OCI-LY1 (cell line): Measurements from ENCODE around the gene MGME1.
A peak's percentile ranks its signal among the peaks of the same experiment; 100 is the strongest.

ENCODE experiments used
- H2AFZ ChIP-seq: fragments of 200-600 bp; sonication (generic), shearing (Covaris generic); 2 replicates; pipeline ENCODE4 v1.6.0; 2014; ENCODE audit warnings: antibody characterized with exemption, mild to moderate bottlenecking, low read length
- H3F3A ChIP-seq: fragments of 200-600 bp; sonication (generic), shearing (Covaris generic); 2 replicates; pipeline ENCODE4 v1.6.0; 2014; ENCODE audit warnings: mild to moderate bottlenecking, antibody characterized with exemption, low read length, moderate library complexity; ENCODE audit not compliant: insufficient read depth
- H3K27ac ChIP-seq: fragments of 200-600 bp; sonication (generic); 2 replicates; pipeline ENCODE4 v1.5.1; 2014; ENCODE audit warnings: low read length, mixed run types, mild to moderate bottlenecking, low read depth; ENCODE audit not compliant: poor library complexity, severe bottlenecking
- H3K27me3 ChIP-seq: fragments of 200-600 bp; sonication (generic); 2 replicates; pipeline ENCODE4 v1.6.0; 2014; ENCODE audit warnings: antibody characterized with exemption, mild to moderate bottlenecking, low read length, moderate library complexity; ENCODE audit not compliant: insufficient read depth
- H3K36me3 ChIP-seq: fragments of 200-600 bp; sonication (generic); 2 replicates; pipeline ENCODE4 v1.6.1; 2014; ENCODE audit warnings: mild to moderate bottlenecking, antibody characterized with exemption, low read length, moderate library complexity, mixed read lengths; ENCODE audit not compliant: insufficient read depth
- H3K4me1 ChIP-seq: fragments of 200-600 bp; sonication (generic); 2 replicates; pipeline ENCODE4 v1.5.1; 2014; ENCODE audit warnings: mild to moderate bottlenecking, low read length, moderate library complexity; ENCODE audit not compliant: insufficient read depth, severe bottlenecking
- H3K4me2 ChIP-seq: fragments of 200-600 bp; sonication (generic), shearing (Covaris generic); 2 replicates; pipeline ENCODE4 v1.6.1; 2014; ENCODE audit warnings: low read length
- H3K4me3 ChIP-seq: fragments of 200-600 bp; sonication (generic); 2 replicates; pipeline ENCODE4 v1.5.1; 2014; ENCODE audit warnings: low read length, low read depth, mild to moderate bottlenecking, mixed read lengths; ENCODE audit not compliant: poor library complexity, severe bottlenecking
- H3K79me2 ChIP-seq: fragments of 200-600 bp; shearing (Covaris generic); 2 replicates; pipeline ENCODE4 v1.6.1; 2016; ENCODE audit warnings: mixed run types, low read length, mixed read lengths; ENCODE audit not compliant: insufficient read depth
- H3K9ac ChIP-seq: fragments of 200-600 bp; sonication (generic), shearing (Covaris generic); 2 replicates; pipeline ENCODE4 v1.6.1; 2014; ENCODE audit warnings: mild to moderate bottlenecking, low read length, mixed read lengths
- H3K9me2 ChIP-seq: fragments of 200-600 bp; sonication (generic), shearing (Covaris generic); 2 replicates; pipeline ENCODE4 v1.6.1; 2014; ENCODE audit warnings: low read depth, mild to moderate bottlenecking, low read length, mixed read lengths
- H3K9me3 ChIP-seq: fragments of 200-600 bp; shearing (Covaris generic); 2 replicates; pipeline ENCODE4 v1.6.1; 2014; ENCODE audit warnings: low read length, mixed read lengths
- H4K20me1 ChIP-seq: fragments of 200-600 bp; sonication (generic), shearing (Covaris generic); 2 replicates; pipeline ENCODE4 v1.6.0; 2016; ENCODE audit warnings: mild to moderate bottlenecking, low read length; ENCODE audit not compliant: insufficient read depth
- EZH2 ChIP-seq: fragments of 200-600 bp; sonication (generic), shearing (Covaris generic); IDR thresholded peaks from 2 replicates; pipeline ENCODE4 v1.8.0; 2017; ENCODE audit warnings: borderline replicate concordance, mixed run types, mild to moderate bottlenecking, antibody characterized with exemption, low read length, moderate library complexity, mixed read lengths
- TF ChIP-seq, protein P1 (sequence below): fragments of 200-600 bp; sonication (generic), shearing (Covaris generic); IDR thresholded peaks from 2 replicates; pipeline ENCODE4 v1.5.1; 2017; ENCODE audit warnings: mild to moderate bottlenecking, antibody characterized with exemption, low read length, moderate library complexity, mixed read lengths

MGME1 gene

GRCh38 chr20:17939622-17940223 lies 29.1 kb upstream of the MGME1 start:
- H3K36me3 ChIP-seq: peaks cover 46% of the 10 kb centered on the region
- no peak overlapping the region for H3K4me2 ChIP-seq
- no peaks in the 10 kb centered on the region for H4K20me1 ChIP-seq
- H3F3A ChIP-seq: no peaks in the 10 kb centered on the region
- no peak overlapping the region for H3K4me3 ChIP-seq
- H3K27me3 ChIP-seq: no peaks in the 10 kb centered on the region
- H3K27ac ChIP-seq: peak overlapping the region; percentile 42
- H3K9me3 ChIP-seq: no peaks in the 10 kb centered on the region
- no peak for TF ChIP-seq EZH2
- TF ChIP-seq, protein P1, sequence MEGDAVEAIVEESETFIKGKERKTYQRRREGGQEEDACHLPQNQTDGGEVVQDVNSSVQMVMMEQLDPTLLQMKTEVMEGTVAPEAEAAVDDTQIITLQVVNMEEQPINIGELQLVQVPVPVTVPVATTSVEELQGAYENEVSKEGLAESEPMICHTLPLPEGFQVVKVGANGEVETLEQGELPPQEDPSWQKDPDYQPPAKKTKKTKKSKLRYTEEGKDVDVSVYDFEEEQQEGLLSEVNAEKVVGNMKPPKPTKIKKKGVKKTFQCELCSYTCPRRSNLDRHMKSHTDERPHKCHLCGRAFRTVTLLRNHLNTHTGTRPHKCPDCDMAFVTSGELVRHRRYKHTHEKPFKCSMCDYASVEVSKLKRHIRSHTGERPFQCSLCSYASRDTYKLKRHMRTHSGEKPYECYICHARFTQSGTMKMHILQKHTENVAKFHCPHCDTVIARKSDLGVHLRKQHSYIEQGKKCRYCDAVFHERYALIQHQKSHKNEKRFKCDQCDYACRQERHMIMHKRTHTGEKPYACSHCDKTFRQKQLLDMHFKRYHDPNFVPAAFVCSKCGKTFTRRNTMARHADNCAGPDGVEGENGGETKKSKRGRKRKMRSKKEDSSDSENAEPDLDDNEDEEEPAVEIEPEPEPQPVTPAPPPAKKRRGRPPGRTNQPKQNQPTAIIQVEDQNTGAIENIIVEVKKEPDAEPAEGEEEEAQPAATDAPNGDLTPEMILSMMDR: no peak
- H3K4me1 ChIP-seq: peaks cover 16% of the 10 kb centered on the region
- no peak overlapping the region for H3K9ac ChIP-seq
- H3K9me2 ChIP-seq: no peaks in the 10 kb centered on the region
- no peaks in the 10 kb centered on the region for H3K79me2 ChIP-seq
- H2AFZ ChIP-seq: no peak overlapping the region

DNA sequence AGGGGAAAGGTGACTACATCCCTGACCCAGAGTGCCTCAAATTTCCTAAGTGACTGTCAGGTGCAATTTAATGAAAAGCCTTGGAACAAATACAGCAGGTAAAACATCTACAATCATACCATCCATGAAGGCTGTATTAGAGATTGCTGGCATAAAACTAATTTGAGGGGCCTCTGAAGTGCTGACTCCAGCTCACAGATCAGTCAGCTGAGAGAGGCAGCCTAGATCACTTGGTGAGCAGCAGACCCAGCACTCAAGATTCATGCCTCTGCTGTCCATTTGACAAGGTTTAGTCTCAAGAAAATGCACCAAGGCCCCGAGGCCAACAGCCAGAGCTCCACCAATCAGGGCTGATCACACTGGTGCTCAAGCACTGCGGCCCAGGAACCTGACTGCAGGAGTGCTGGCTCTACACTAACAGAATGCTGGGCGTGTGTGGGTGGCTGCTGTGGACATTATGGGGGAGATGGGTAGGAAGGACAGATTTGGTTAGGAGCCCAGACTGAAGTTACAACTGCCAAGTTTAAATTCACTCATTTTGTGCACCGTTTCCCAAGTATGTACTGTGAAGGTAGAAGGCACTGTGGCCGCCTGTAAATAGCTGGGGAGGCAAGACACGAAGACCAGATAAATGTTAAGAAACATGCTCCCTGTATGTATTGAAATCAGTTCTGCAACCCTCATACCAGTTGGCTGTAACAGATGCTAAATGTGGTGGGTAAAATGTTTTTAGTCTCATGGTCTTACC lies 28.4 kb upstream of the MGME1 start:
- TF ChIP-seq, protein P1: no peak
- TF ChIP-seq EZH2: no peak
- H3K79me2 ChIP-seq: no peaks in the 10 kb centered on the region
- no peaks in the 10 kb centered on the region for H4K20me1 ChIP-seq
- H3K9me2 ChIP-seq: no peaks in the 10 kb centered on the region
- H3K4me2 ChIP-seq: no peak overlapping the region
- H3F3A ChIP-seq: no peaks in the 10 kb centered on the region
- peaks cover 16% of the 10 kb centered on the region for H3K4me1 ChIP-seq
- H3K27me3 ChIP-seq: no peaks in the 10 kb centered on the region
- no peak overlapping the region for H2AFZ ChIP-seq
- no peaks in the 10 kb centered on the region for H3K9me3 ChIP-seq
- H3K4me3 ChIP-seq: no peak overlapping the region
- H3K36me3 ChIP-seq: peaks cover 53% of the 10 kb centered on the region
- no peak overlapping the region for H3K9ac ChIP-seq
- peak overlapping the region; percentile 18 for H3K27ac ChIP-seq

- no peak overlapping the region for H3K4me2 ChIP-seq
- H2AFZ ChIP-seq: no peak overlapping the region
- H3K4me3 ChIP-seq: no peak overlapping the region
- H3K27me3 ChIP-seq: no peaks in the 10 kb centered on the region
- H3K27ac ChIP-seq: peak overlapping the region; percentile 18
- no peaks in the 10 kb centered on the region for H3K79me2 ChIP-seq
- H3K9me2 ChIP-seq: no peaks in the 10 kb centered on the region
- H3K4me1 ChIP-seq: peaks cover 21% of the 10 kb centered on the region
- no peaks in the 10 kb centered on the region for H4K20me1 ChIP-seq
- TF ChIP-seq EZH2: no peak
- TF ChIP-seq, protein P1: no peak
- H3K9ac ChIP-seq: no peak overlapping the region
- H3K36me3 ChIP-seq: peaks cover 61% of the 10 kb centered on the region
- no peaks in the 10 kb centered on the region for H3K9me3 ChIP-seq
- H3F3A ChIP-seq: no peaks in the 10 kb centered on the region
Measured at GRCh38 chr20:17941087-17941825, 27.6 kb upstream of the MGME1 start.
